ENCODE measurements around the gene OLFM4. TPM values are rescaled to one million over a fixed set of nuclear protein-coding genes. Genes with fewer than 3 reads are reported as not detected.

Gene OLFM4
- total and polyA plus RNA-seq, 2 of the 8 experiments (the other 6 are each of a cell fraction or from before 2014, with no cell fraction given): not detected

GRCh38 chr13:53064731-53065130 lies 36.1 kb downstream of the OLFM4 start:
- ChIA-PET CTCF (ENCODE audit: partially characterized antibody) (interaction anchor here (1.1 kb wide), 1 partner anchor 51 kb away, joined by 4 read pairs; no protein-coding TSS in a partner anchor), POLR2A (ENCODE audit: partially characterized antibody) (no interaction called here)
- Histone ChIP-seq H2BK120ac (replicated peaks; ENCODE audit: low read depth, low read length) (no peak overlapping the region), H3K23me2 (ENCODE audit: low read depth, low read length) (no peaks in the 10 kb centered on the region), H2BK20ac (ENCODE audit: low read length) (no peak overlapping the region), H3K4me1 (replicated peaks in 1 of 4; ENCODE audit: control insufficient read depth in 3 of 4, insufficient read depth in 4 of 4, low read length in 3 of 4) (no peaks in the 10 kb centered on the region), H3K14ac (ENCODE audit: insufficient read length) (no peak overlapping the region), H3K27me3 (replicated peaks in 1 of 4; ENCODE audit: control insufficient read depth in 3 of 4, extremely low read depth in 1 of 4, insufficient read depth in 3 of 4, low read length in 3 of 4) (no peaks in the 10 kb centered on the region), H3K9ac (replicated peaks in 1 of 4; ENCODE audit: extremely low read depth in 1 of 4, low read depth in 3 of 4, low read length in 3 of 4) (no peak overlapping the region), H3K4me2 (ENCODE audit: insufficient read depth in 1 of 2, low read depth in 2 of 2, low read length in 2 of 2) (no peak overlapping the region), H2BK5ac (ENCODE audit: low read depth, low read length) (no peak overlapping the region), H3K4ac (replicated peaks; ENCODE audit: insufficient read length, low read depth, low read length) (no peak overlapping the region), H4K5ac (ENCODE audit: insufficient read length, low read depth, low read length) (no peak overlapping the region), H3K79me2 (ENCODE audit: control insufficient read depth in 1 of 2, insufficient read depth in 2 of 2, low read length in 2 of 2) (no peaks in the 10 kb centered on the region), H3K9me3 (ENCODE audit: insufficient read depth in 2 of 2, low read depth in 1 of 2, low read length in 1 of 2) (no peaks in the 10 kb centered on the region), H3K4me3 (ENCODE audit: extremely low read depth in 1 of 4, insufficient read depth in 2 of 4, low read depth in 3 of 4, low read length in 4 of 4) (no peak overlapping the region), H3K79me1 (ENCODE audit: low read depth, low read length) (no peaks in the 10 kb centered on the region), H3K27ac (ENCODE audit: low read depth, low read length) (no peak overlapping the region), H2BK15ac (ENCODE audit: low read length) (no peak overlapping the region), H2AK5ac (ENCODE audit: low read depth, low read length) (no peak overlapping the region), H2BK12ac (ENCODE audit: low read depth, low read length) (no peak overlapping the region), H3K23ac (ENCODE audit: insufficient read length) (no peak overlapping the region), H2AFZ (ENCODE audit: low read length) (no peak overlapping the region), H4K8ac (ENCODE audit: extremely low read depth, insufficient read depth, low read length) (no peak overlapping the region), H3K36me3 (ENCODE audit: control insufficient read depth in 2 of 4, insufficient read depth in 4 of 4, low read length in 3 of 4) (no peaks in the 10 kb centered on the region), H4K91ac (replicated peaks; ENCODE audit: insufficient read length, low read length) (no peak overlapping the region), H4K20me1 (replicated peaks in 1 of 2; ENCODE audit: control insufficient read depth in 1 of 2, insufficient read depth in 2 of 2, low read length in 2 of 2) (no peaks in the 10 kb centered on the region), H3K18ac (ENCODE audit: extremely low read depth, low read length) (no peak overlapping the region), H3K56ac (replicated peaks; ENCODE audit: insufficient read length, low read depth, low read length) (no peak overlapping the region)
- FAIRE-seq: no peak
- WGBS, 2 experiments (ENCODE audit: extremely low coverage in 1 of 2, insufficient coverage in 1 of 2, insufficient read length in 1 of 2, insufficient replicate concordance in 2 of 2, low coverage in 1 of 2, low lambda C conversion rate in 2 of 2, missing lambda C conversion rate in 1 of 2): 87% methylated on average over 4 of the region's 4 CpGs; no CpG with 5 or more reads in 1 of the 2 experiments
- DNase-seq (ENCODE audit: low read depth in 1 of 2, low spot score in 2 of 2): no peak
